ENCODE measurements around the gene YWHAH. TPM values are rescaled to one million over a fixed set of nuclear protein-coding genes. Genes with fewer than 3 reads are reported as not detected.

The YWHAH gene
- total RNA-seq, 1 donor from 2014 or later, result 250 TPM

- TF ChIP-seq CTCF (IDR thresholded peaks at IDR 0.05; ENCODE audit: partially characterized antibody, unreplicated experiment), result no peak
- no peak overlapping the region for H3K4me3 Mint-ChIP-seq (ENCODE audit: unreplicated experiment)
- H3K9me3 Mint-ChIP-seq (ENCODE audit: unreplicated experiment), result peaks cover 7% of the 10 kb centered on the region
- H3K27ac Mint-ChIP-seq (ENCODE audit: unreplicated experiment), result no peak overlapping the region
- H3K4me1 Mint-ChIP-seq (ENCODE audit: low read depth, unreplicated experiment), result peaks cover 14% of the 10 kb centered on the region
- no peaks in the 10 kb centered on the region for H3K36me3 Mint-ChIP-seq (ENCODE audit: unreplicated experiment)
- peaks cover 5% of the 10 kb centered on the region for H3K27me3 Mint-ChIP-seq (ENCODE audit: unreplicated experiment)
- DNase-seq, result no peak
Measured at GRCh38 chr22:31926969-31927368, 17.4 kb upstream of the YWHAH start.

- TF ChIP-seq CTCF (IDR thresholded peaks at IDR 0.05; ENCODE audit: partially characterized antibody, unreplicated experiment), result no peak
- H3K27me3 Mint-ChIP-seq (ENCODE audit: unreplicated experiment), result peaks cover 5% of the 10 kb centered on the region
- no peaks in the 10 kb centered on the region for H3K36me3 Mint-ChIP-seq (ENCODE audit: unreplicated experiment)
- peaks cover 14% of the 10 kb centered on the region for H3K4me1 Mint-ChIP-seq (ENCODE audit: low read depth, unreplicated experiment)
- H3K27ac Mint-ChIP-seq (ENCODE audit: unreplicated experiment), result no peak overlapping the region
- H3K9me3 Mint-ChIP-seq (ENCODE audit: unreplicated experiment), result peaks cover 7% of the 10 kb centered on the region
- DNase-seq, result no peak
- H3K4me3 Mint-ChIP-seq (ENCODE audit: unreplicated experiment), result no peak overlapping the region
Measured at GRCh38 chr22:31927562-31927961, 16.8 kb upstream of the YWHAH start.

- Mint-ChIP-seq H3K36me3 (ENCODE audit: unreplicated experiment) (no peaks in the 10 kb centered on the region), H3K4me3 (ENCODE audit: unreplicated experiment) (no peak overlapping the region), H3K27ac (ENCODE audit: unreplicated experiment) (no peak overlapping the region), H3K9me3 (ENCODE audit: unreplicated experiment) (peaks cover 7% of the 10 kb centered on the region), H3K27me3 (ENCODE audit: unreplicated experiment) (peaks cover 5% of the 10 kb centered on the region), H3K4me1 (ENCODE audit: low read depth, unreplicated experiment) (peaks cover 8% of the 10 kb centered on the region)
- no peak for DNase-seq
- TF ChIP-seq CTCF (IDR thresholded peaks at IDR 0.05; ENCODE audit: partially characterized antibody, unreplicated experiment), result no peak
Measured at GRCh38 chr22:31929167-31929930, 15.0 kb upstream of the YWHAH start.

- Mint-ChIP-seq H3K36me3 (ENCODE audit: unreplicated experiment) (no peaks in the 10 kb centered on the region), H3K9me3 (ENCODE audit: unreplicated experiment) (peaks cover 4% of the 10 kb centered on the region), H3K4me1 (ENCODE audit: low read depth, unreplicated experiment) (peaks cover 9% of the 10 kb centered on the region), H3K27me3 (ENCODE audit: unreplicated experiment) (peaks cover 2% of the 10 kb centered on the region), H3K4me3 (ENCODE audit: unreplicated experiment) (no peak overlapping the region), H3K27ac (ENCODE audit: unreplicated experiment) (no peak overlapping the region)
- DNase-seq, result no peak
- no peak for TF ChIP-seq CTCF (IDR thresholded peaks at IDR 0.05; ENCODE audit: partially characterized antibody, unreplicated experiment)
Measured at GRCh38 chr22:31932863-31933262, 11.5 kb upstream of the YWHAH start.

GRCh38 chr22:31933406-31933805 is 10.9 kb upstream of the YWHAH start:
- Mint-ChIP-seq H3K4me3 (ENCODE audit: unreplicated experiment) (no peak overlapping the region), H3K27ac (ENCODE audit: unreplicated experiment) (no peak overlapping the region), H3K27me3 (ENCODE audit: unreplicated experiment) (peaks cover 2% of the 10 kb centered on the region), H3K4me1 (ENCODE audit: low read depth, unreplicated experiment) (peaks cover 9% of the 10 kb centered on the region), H3K9me3 (ENCODE audit: unreplicated experiment) (peaks cover 2% of the 10 kb centered on the region), H3K36me3 (ENCODE audit: unreplicated experiment) (no peaks in the 10 kb centered on the region)
- TF ChIP-seq CTCF (IDR thresholded peaks at IDR 0.05; ENCODE audit: partially characterized antibody, unreplicated experiment), result no peak
- DNase-seq, result no peak
